Renal cortex interstitium (tissue), 11 donors: ENCODE measurements around the gene STXBP3. TPM values are rescaled to one million over a fixed set of nuclear protein-coding genes. Genes with fewer than 3 reads are reported as not detected.

Experiments
- DNase-seq, 11 donors: peaks; one replicate each; pipeline ENCODE4 v3.0.0-alpha.2; 2013; ENCODE audit warnings: low read depth in 9 of 11, low spot score in 4 of 11; ENCODE audit errors: extremely low read depth in 1 of 11
- polyA plus RNA-seq, 3 donors: library from polyadenylated mRNA; unstranded; fragments of 120-200 nt; gene quantifications; one replicate each; pipeline ENCODE4 v1.2.1, GENCODE V29; 2013; ENCODE audit not compliant: insufficient read length in 3 of 3

STXBP3 gene
- polyA plus RNA-seq, 3 donors = 56.6 to 78.5 (median 67.5) TPM

DNA sequence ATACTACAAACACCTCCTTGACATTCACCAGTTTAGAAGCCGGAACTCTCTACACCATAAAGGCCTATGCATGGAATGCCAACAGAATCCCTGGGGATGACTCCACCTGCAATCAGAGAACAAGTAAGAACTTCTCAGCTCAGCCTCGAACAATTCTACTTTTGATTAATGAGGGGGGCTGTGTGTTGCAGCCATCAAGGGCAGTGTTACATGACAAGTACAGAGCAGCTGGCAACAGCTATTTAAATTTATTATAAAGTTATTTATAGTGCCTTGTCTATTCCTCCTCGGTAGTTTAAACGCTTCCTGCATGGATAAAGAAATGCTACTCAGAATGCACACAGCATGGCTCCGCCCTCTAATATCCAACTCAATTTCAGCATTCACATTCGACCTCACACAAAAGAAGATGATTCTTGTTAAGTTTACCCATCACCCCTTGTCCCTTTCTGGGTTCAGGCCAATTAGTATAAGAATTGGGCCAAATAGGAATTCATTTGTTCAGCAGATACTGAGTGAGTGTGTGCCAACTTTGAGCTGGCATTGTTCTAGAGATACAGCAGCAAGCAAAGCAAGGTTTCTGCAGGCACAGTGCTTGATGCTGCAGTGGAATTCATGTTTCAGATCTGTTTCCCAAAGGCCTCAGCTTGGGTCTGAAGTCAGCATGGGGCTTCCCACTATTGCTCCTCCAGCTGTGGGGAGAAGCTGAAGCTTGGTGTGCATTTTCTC lies 27.4 kb upstream of the STXBP3 start:
- DNase-seq = no peak

DNA sequence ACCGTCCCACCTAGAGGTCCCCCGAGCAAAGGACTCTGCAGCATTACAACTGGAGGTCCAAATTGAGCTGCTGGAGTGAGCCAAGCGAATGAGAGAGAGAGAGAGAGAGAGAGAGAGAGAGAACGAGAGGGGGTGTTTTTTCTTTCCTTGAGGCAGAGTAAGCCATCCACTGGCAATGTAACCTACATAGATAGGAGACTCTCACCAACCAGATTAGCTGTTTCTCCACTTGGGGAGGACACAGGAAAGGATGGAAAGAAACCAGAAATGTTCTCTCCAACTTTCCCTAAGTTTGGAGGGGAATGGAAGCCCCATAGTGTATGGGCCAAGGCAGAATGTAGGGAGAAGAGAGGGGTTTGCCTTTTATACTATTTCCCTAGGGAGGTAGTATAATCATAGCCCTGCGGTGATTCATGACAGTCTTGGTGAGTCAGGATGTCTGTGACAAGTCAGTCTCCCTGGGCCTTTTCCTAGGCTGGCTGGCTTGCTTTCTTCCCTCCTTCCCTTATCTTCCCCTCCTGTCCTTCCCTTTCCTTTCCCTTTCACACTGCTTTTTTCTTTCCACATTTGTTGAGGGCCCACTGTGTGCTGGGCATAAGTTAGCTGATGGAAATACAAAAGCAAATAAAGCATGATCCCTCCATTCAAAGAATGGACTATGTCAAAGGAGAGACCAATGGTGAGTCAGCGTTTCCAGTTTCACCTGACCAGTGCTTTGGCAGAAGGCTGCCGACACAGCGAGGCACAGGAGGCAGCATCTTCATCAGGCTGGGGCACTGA lies 26.6 kb upstream of the STXBP3 start:
- no peak for DNase-seq

DNA sequence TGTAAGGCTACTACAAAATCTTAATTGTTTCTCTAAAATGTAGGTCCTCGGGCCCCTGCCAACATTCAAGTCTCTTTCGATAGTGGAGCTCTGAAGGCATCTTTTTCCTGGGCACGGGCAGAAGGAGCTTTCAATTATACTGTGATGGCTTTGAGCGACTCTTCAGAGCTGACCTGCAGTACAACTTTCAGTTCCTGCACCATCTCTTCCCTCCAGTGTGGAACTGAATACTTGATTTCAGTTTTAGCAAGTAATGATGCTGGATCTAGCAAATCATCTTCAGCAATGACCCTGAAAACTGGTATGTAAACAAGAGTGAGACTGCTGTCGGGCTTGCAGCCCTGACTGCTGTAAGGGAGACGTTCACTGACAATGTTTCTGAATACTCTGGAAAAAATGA lies 24.2 kb upstream of the STXBP3 start:
- no peak for DNase-seq

DNA sequence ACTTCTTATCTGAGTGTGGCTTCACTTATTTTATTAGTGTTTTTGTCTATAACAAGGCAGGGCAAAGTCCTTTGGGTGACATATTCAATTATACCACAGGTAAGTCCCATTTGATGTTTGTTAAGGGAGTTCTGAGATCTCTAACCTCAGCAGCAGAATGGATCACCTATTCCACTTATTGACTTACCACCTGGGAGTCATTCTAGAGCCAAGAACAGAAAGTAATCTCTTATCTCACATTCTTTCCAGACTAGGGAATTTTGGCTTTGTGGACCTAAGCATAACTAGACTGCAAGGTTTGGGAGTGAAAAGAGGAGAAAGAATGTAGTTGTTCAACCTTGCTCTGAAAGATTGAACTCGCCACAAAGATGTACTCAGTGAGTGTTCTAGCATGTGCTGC lies 20.6 kb upstream of the STXBP3 start:
- DNase-seq = no peak

DNA sequence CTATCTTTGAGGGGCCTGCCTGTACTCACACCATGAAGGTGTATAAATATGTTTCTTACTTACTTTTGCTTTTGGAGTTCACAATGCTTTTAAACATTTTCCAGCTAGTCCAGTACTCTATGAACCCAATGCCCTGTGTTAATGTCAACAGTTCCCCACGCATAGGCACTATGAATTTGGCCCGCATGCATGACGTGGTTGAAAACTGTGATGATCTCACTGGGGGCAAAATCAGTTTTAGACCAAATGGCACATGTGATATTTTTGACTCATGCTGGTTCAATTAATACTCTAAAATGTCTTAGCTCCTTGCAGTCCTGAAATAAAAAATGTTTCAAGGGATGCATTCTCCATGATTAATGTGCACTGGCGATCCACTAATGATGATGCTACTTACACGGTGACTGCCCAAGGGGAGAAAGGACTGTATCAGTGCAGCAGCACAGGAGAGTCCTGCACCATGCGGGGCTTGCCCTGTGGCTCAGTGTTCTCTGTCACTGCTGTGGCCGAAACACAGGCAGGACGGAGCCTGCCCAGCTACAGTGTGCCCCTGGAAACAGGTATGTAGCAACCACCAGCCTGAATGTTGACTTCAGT lies 18.0 kb upstream of the STXBP3 start:
- DNase-seq = no peak

DNA sequence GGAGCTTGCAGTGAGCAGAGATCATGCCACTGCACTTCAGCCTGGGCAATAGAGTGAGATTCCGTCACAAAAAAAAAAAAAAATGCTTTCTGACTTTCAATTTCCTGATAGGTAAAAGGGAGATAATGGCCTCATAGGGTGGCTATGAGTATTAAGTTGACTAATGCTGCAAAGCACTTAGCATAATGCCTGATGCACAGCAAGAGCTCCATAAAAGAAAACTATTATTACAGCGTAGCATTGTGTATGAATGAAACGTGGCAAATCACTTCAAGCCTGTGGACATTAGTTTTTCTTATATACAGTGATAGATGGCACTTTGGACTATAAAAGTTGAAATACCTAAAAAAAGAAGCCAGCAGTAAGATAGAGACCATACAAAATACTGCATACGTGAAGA lies 17.0 kb upstream of the STXBP3 start:
- DNase-seq = no peak

DNA sequence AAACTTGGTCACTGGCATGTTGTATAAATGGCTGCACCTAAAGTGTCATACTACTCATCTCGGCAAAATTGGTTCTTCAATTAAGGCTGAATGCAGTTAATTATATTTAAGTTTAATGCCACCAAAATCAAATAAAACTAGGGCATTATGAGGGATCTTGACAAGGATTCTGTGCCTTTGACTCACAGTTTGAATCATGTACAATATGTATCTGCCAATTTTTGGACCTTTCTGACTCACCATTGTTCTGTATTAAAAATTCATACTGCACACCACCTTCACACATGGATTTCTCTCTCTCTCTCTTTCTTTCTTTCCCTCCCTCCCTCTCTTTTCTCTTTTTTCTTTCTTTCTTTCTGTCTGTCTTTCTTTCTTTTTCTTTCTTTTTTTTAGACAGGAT lies 14.1 kb upstream of the STXBP3 start:
- no peak for DNase-seq

DNA sequence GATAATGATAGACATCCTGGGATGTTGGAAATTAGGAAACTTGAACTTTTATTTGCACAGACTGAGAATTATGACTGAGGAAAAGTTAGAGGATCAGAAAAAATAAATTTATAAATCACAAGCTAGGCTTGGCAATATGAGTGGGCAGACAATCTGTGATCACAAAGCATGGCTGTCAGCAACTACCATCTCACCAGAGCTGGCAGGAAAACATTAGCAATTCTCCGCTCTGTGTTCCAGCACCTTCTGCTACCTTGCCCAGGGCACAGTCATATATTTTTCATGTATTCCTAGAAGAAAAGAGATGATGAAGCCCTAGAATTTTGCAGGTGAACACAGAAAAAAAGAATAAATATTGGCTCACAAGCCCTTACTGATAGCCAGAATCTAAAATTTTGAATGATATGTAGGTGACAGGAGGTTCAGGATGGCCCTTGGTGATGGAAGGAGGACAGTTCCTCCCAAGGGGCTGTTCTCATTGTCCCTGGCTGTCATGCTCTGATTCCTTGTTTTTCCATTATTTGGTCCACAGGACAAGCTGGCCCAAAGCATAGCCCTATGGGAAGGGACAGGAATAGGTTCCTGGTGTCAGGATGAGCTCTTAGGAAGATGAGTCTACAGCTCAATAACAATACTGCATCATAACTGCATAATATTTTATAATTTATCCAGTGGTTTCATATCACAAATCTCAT lies 12.2 kb upstream of the STXBP3 start:
- no peak for DNase-seq

DNA sequence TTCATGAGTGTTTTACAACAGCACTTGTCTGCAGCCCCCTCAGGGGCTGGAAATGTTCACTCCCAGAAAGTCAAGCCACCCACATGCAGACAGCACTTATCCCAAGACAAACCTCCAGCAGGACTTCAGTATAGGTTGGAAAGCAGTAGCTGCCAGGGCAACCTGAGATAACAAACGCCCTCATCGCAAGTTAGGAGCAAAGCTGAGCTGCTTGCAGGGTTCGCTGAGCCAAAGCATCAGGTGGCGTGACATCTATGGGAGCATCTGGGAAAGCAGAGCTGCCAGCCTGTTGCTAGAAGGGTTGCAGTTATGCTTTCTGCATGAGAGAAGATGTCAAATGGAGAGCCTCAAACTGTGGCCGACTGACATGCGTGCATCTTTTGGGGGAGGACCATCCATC lies 4.2 kb upstream of the STXBP3 start:
- peak in 3 of 11 donors; percentile 5 to 30 (median 28) for DNase-seq

DNA sequence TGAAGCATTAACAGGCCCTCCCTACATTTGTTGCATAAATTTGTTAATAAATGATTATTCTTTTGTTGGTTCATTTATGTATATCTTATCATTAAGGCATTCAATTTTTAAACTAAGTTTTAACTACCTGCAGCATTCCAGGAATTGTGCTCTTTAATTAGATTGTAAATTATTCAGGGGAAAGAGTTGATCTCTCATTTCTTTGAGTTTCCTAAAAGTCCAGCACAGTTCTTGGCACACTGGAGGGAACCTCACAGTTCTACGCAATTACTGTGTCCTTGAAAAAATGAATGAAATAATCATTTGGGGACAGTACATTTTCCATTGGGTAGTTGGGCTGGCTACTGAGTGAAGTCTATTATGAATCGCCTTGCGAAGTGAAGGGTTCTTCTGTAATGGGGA lies 493 bp upstream of the STXBP3 start:
- no peak for DNase-seq

DNA sequence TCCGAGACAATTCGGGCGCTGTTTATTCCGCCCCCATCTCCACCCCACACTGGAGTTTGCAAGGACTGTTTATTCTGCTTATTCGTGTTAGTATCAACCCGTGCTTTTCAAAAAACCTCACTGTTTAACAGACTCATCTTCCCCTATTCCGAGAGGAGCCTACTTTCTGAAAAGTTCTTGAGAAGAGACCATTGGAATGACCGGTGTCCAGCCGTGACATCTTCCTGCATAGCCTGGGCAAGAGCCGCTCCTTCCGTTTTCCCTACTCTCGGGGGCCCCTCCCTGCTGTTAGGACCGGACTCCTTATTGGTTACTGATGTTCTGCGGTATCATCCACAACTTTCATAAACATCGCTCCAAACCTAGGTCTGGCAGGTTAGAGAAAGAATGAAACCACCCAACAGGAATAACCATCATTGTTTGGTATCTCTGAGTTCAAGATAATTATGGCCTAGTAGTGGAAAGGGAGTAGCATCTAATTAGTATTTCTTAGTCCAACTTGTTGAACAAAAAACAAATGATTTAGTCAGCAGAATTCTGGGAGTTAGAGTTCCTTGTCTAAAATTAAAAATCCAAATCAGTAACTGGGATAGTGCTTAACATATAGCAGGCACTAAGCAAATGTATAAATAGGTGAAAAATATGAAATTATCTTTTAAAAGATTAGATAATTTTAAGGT lies 837 bp downstream of the STXBP3 start:
- DNase-seq = peak in 10 of 11 donors; percentile 58 to 84 (median 74)

DNA sequence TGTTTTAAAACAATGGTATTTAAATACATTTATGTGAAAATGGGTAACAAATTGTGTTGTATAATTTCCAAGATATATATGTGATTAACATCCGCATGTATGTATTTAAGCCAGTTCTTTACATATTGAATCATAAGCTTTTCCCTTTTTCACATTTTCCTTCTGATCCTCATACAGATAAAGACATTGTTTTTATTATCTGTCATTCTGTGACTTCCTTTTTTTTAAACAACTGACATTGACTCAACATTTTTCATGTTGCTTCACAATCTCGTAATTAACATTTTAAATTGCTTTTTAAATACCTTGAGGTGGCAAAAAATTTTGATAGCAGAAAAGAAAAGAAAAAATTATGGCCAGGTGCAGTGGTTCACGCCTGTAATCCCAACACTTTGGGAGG lies 1.4 kb downstream of the STXBP3 start:
- no peak for DNase-seq

DNA sequence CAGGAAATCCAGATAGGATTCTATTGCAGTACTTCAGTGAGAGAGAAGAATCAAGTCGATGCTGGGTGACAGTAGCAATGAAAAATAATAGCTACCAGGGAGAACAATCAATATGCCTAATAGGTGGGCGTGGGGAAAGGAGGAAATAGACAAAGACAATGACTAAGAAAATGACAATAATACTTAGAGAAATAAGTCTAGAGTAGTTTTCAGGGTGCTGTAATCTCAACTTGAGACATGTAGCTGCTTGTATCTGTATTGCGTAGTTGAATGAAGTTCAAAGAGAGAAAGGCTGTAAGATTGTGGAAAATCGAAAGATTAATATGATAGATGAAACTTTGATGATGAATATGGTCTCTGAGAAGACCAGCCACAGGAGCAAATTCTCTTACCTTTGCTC lies 2.6 kb downstream of the STXBP3 start:
- no peak for DNase-seq

DNA sequence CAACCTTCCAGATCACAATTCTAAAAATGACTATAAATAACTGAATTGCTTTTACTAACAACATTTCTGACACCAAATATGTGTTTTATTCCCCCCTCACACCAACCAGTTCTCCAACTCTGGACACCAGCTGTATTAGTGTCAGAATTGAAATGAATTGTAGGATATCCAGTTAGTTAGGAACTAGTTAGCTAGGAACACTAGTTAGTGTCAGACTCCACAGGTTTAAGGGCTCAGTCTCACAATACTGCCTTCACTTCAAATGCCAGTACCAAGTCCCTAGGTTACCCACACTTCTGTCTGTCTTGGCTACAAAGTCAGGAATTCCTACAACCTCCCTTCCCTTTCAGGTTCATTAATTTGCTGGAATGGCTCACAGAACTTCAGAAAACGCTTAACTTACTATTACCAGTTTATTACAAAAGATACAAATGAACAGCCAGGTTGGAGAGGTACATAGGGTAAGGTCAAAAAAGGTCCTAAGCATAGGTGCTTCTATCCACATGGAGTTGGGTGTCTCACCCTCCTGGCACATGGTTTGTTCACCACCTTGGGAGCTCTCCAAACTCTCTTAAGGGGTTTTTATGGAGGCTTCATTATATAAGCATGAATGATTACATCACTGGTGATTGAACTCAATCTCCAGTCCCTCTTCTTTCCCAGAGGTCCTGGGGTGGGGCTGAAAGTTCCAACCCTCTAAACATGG lies 4.2 kb downstream of the STXBP3 start:
- peak in 6 of 11 donors; percentile 25 to 70 (median 53) for DNase-seq

DNA sequence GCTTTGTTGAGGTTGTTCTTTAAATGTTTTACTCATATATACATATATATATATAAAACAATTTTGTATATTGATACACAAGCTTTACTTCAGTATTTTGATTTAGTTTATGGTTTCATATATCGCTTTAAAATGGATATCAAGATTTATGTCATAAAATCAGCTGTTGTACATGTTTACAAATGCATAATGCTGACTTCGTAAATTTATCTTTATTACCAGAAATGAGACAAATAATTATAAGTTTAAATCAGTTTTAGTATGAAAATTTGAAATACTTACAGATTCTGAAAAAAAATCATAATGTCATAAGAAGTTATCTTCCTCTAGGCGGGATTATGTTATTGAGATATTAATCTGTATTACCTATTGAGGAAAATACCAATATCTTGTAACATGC lies 6.9 kb downstream of the STXBP3 start:
- no peak for DNase-seq

DNA sequence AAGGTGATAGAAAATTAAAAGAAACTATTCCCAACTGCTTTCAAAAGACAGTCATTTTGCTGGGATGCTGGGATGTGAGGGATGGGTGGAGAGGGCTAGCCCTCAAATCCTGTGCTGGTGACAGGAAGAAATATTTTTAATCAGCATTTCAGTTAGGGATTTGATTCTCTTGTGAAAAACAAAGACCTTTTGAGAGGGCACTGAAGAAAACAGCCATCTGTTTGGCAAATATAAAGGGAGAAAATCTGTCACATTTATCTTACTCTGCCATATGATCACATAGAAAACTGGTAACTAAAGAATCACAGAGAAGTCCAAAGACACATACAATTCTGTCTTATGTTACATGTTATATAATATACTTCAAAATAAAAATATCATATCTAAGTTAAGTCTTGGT lies 12.3 kb downstream of the STXBP3 start:
- no peak for DNase-seq

DNA sequence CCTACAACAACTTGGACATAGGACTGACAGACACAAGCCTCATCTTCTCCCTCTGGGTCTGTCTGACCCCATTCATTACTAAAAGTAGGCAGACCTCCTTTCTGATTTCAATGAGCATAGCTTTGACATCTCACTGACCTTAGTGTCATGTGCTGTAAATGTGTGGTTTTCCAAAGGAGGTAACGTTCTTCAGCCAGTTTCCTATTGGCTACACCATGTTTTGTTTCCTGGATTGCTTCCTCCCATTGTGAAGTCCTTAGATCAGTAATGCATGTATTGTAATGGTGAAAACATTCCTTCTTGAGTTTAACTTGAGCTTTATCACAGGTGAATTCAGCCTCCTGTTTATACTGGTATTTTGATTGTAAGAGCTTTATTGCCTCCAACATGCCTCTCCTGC lies 20.6 kb downstream of the STXBP3 start:
- DNase-seq = no peak

DNA sequence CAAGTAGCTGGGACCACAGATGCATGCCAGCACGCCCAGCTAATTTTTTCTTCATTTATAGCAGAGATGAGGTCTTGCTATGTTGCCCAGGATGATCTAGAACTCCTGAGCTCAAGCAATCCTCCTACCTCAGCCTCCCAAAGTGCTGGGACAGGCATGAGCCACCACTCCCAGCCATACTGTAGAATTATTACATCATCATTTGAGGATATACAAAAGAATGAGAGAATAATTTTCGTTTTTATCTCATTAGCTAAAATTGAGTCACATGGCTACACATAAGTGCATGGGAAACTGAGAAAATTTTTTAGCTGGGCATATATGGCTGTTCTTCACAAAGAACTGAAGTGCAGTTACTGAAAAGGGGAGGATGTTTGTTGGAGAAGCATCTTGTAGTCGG lies 21.2 kb downstream of the STXBP3 start:
- DNase-seq = no peak

DNA sequence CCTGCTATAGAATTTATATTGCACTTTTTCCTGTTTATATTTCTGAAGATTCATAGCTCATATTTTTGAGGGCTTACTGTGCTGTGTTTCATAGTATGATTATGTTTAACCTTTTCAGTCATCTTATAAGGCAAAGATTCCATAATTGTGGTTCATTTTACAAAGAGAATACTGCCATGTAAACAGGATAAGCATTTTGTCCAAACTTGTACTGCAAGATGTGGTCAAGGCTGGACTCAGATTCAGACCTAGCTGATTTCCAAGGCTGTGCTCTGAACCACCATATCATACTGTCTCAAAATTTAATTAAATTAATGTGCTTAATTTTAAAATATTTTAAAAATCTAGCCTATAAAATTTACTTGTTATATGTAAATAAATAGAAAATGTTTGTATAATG lies 31.4 kb downstream of the STXBP3 start:
- DNase-seq = no peak
